ENCODE measurements around the gene CBLN3. TPM values are rescaled to one million over a fixed set of nuclear protein-coding genes. Genes with fewer than 3 reads are reported as not detected.

The CBLN3 gene
- total RNA-seq, 4 donors from 2014 or later: 0.16 to 0.36 (median 0.24) TPM; not detected in 1

GRCh38 chr14:24439830-24440605 is 10.6 kb upstream of the CBLN3 start:
- in situ Hi-C loops (cut with MboI; ENCODE audit: low sequenced_read_pairs in 4 of 4) (loop anchor here (5.0 to 25.0 kb wide), 5 partner anchors 105 to 1128 kb away; partner anchors contain the start of genes GMPR2 (in 3 of the 4), NEDD8 (in 3 of the 4), ADCY4 (in 1 of the 4) and BCL2L2 (in 1 of the 4)), intact Hi-C loops (cut with DNase I; ENCODE audit: low total_unique reads) (loop anchor here (5.0 to 10.0 kb wide), 3 partner anchors 128 to 965 kb away; partner anchors contain the start of genes LTB4R, LTB4R2, THTPA and ZFHX2)
- H3K27ac ChIP-seq: peak overlapping the region in 3 of 4 donors; percentile 2 to 99 (median 22)
- no peak for ATAC-seq
- H3K27me3 ChIP-seq: peaks cover 0 to 3% (median 0%) of the 10 kb centered on the region in 3 donors
- H3K4me3 ChIP-seq: no peak overlapping the region
- peaks cover 0 to 51% of the 10 kb centered on the region in 2 donors for H3K36me3 ChIP-seq
- peaks cover 35 to 51% of the 10 kb centered on the region in 2 donors for H3K4me1 ChIP-seq
- TF ChIP-seq POLR2A (IDR thresholded peaks at IDR 0.05): no peak
- no peak for TF ChIP-seq CTCF (IDR thresholded peaks at IDR 0.05 in 4 of 5, conservative IDR thresholded peaks at IDR 0.05 in 1 of 5)
- H3K9me3 ChIP-seq: no peaks in the 10 kb centered on the region
- no peak for DNase-seq

- Histone ChIP-seq H3K27ac (peak overlapping the region in 1 of 4 donors; percentile 5), H3K4me3 (no peak overlapping the region), H3K27me3 (peaks cover 0 to 2% (median 0%) of the 10 kb centered on the region in 3 donors), H3K9me3 (no peaks in the 10 kb centered on the region), H3K4me1 (peaks cover 35 to 51% of the 10 kb centered on the region in 2 donors), H3K36me3 (peaks cover 0 to 51% of the 10 kb centered on the region in 2 donors)
- DNase-seq (no peak), ATAC-seq (no peak)
- no peak for TF ChIP-seq CTCF (IDR thresholded peaks at IDR 0.05 in 4 of 5, conservative IDR thresholded peaks at IDR 0.05 in 1 of 5)
- TF ChIP-seq POLR2A (IDR thresholded peaks at IDR 0.05): no peak
- intact Hi-C loops (cut with DNase I; ENCODE audit: low total_unique reads) (loop anchor here (5.0 to 10.0 kb wide), 2 partner anchors 127 to 884 kb away; partner anchors contain the start of genes LTB4R, LTB4R2, THTPA and ZFHX2), in situ Hi-C loops (cut with MboI; ENCODE audit: low sequenced_read_pairs in 4 of 4) (loop anchor here (5.0 to 25.0 kb wide), 5 partner anchors 104 to 1127 kb away; partner anchors contain the start of genes GMPR2 (in 3 of the 4), NEDD8 (in 3 of the 4), ADCY4 (in 1 of the 4) and BCL2L2 (in 1 of the 4))
Observed at GRCh38 chr14:24439257-24439656, 9.8 kb upstream of the CBLN3 start.

GRCh38 chr14:24438223-24439097 is 9.0 kb upstream of the CBLN3 start:
- TF ChIP-seq POLR2A (IDR thresholded peaks at IDR 0.05): no peak
- no peaks in the 10 kb centered on the region for H3K27me3 ChIP-seq
- intact Hi-C loops (cut with DNase I; ENCODE audit: low total_unique reads) (loop anchor here (5.0 to 10.0 kb wide), 2 partner anchors 126 to 884 kb away; partner anchors contain the start of genes LTB4R, LTB4R2, THTPA and ZFHX2), in situ Hi-C loops (cut with MboI; ENCODE audit: low sequenced_read_pairs in 4 of 4) (loop anchor here (5.0 to 25.0 kb wide), 5 partner anchors 104 to 1126 kb away; partner anchors contain the start of genes GMPR2 (in 3 of the 4), NEDD8 (in 3 of the 4), ADCY4 (in 1 of the 4) and BCL2L2 (in 1 of the 4))
- no peak overlapping the region for H3K4me3 ChIP-seq
- H3K36me3 ChIP-seq: peaks cover 0 to 59% of the 10 kb centered on the region in 2 donors
- no peaks in the 10 kb centered on the region for H3K9me3 ChIP-seq
- no peak for ATAC-seq
- DNase-seq: no peak
- peaks cover 33 to 49% of the 10 kb centered on the region in 2 donors for H3K4me1 ChIP-seq
- peak overlapping the region in 2 of 4 donors; percentile 5 to 40 for H3K27ac ChIP-seq

GRCh38 chr14:24437736-24438067 is 8.2 kb upstream of the CBLN3 start:
- Histone ChIP-seq H3K4me1 (peaks cover 30 to 46% of the 10 kb centered on the region in 2 donors), H3K4me3 (no peak overlapping the region), H3K27me3 (no peaks in the 10 kb centered on the region), H3K9me3 (no peaks in the 10 kb centered on the region), H3K27ac (peak overlapping the region; percentile 38 to 70 (median 68)), H3K36me3 (peaks cover 0 to 67% of the 10 kb centered on the region in 2 donors)
- DNase-seq: no peak
- ATAC-seq: no peak
- no peak for TF ChIP-seq CTCF (IDR thresholded peaks at IDR 0.05 in 4 of 5, conservative IDR thresholded peaks at IDR 0.05 in 1 of 5)
- no peak for TF ChIP-seq POLR2A (IDR thresholded peaks at IDR 0.05)
- intact Hi-C loops (cut with DNase I; ENCODE audit: low total_unique reads) (loop anchor here (5.0 to 10.0 kb wide), 2 partner anchors 125 to 883 kb away; partner anchors contain the start of genes LTB4R, LTB4R2, THTPA and ZFHX2), in situ Hi-C loops (cut with MboI; ENCODE audit: low sequenced_read_pairs in 4 of 4) (loop anchor here (5.0 to 25.0 kb wide), 5 partner anchors 103 to 1125 kb away; partner anchors contain the start of genes GMPR2 (in 3 of the 4), NEDD8 (in 3 of the 4), ADCY4 (in 1 of the 4) and BCL2L2 (in 1 of the 4))

Data from gastrocnemius medialis (tissue), 4 donors.